Testis (tissue), 2 donors: Measurements from ENCODE around the gene IGSF22.

Experiments
- CTCF ChIP-seq, 3 experiments: fragments of 450-650 bp in 2 of 3; fragments of 200-600 bp in 1 of 3; sonication (generic) in 1 of 3; IDR thresholded peaks; one replicate each; pipeline ENCODE4 v1.5.1; 2016 to 2019; ENCODE audit warnings: antibody characterized with exemption in 3 of 3, mild to moderate bottlenecking in 2 of 3, moderate library complexity in 1 of 3
- POLR2A ChIP-seq: fragments of 450-650 bp; IDR thresholded peaks from one replicate; pipeline ENCODE4 v1.6.1; 2017; ENCODE audit warnings: antibody characterized with exemption, mild to moderate bottlenecking, moderate library complexity

DNA sequence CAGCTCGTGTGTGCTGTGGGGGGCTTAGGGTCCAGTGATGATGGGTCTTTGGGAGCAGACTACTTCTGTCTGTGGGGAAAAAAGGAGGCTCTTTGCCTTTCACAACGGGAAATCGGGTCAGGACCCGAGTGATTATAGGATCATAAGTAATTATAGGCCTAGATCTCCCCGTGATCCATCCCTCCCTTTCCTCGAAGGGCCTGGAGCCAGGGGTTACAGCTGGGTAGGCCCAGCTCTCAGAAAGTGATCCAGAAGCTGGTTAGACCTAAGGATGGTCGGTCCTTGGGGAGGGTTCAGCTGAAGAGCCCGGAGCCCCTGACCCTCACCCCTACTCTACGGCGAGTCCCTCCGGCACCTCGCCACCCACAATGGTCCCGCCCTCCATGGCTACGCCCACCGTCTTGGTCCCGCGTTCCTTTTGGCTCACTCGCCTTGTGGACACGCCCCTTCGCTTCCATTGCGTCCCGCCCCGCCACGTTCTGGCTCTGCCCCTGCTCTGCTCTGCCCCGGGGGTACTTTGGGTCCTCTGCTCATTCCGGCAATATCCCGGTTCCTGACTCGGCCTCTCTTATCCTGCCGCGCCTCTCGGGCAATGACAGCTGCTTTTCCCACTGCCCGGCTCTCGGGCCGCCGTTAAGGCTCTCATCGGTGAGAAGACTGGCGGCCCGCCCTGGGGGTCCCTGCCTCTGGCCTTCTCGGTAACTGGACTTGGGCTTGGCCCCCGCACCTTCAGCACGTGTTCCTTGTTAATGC lies 5.0 kb downstream of the IGSF22 start:
- no peak for TF ChIP-seq CTCF (IDR thresholded peaks at IDR 0.05)
- TF ChIP-seq POLR2A, result no peak
